SK-N-SH (cell line): ENCODE results near the gene SLC8A1.

Experiments
- CTCF ChIP-seq: fragments of 200-600 bp; sonication (generic); IDR thresholded peaks from 2 replicates; pipeline ENCODE4 v1.6.1; 2017; ENCODE audit warnings: antibody characterized with exemption, mild to moderate bottlenecking, moderate library complexity
- IRF3 ChIP-seq: fragments of 150-350 bp; IDR thresholded peaks from 2 replicates; pipeline ENCODE4 v1.6.1; 2016; ENCODE audit warnings: mild to moderate bottlenecking, low read depth, low read length
- MAX ChIP-seq: IDR thresholded peaks from 2 replicates; pipeline ENCODE4 v1.4.0; 2012; ENCODE audit warnings: low read depth
- RCOR1 ChIP-seq: fragments of 150-350 bp; IDR thresholded peaks from 2 replicates; pipeline ENCODE4 v1.6.1; 2017; ENCODE audit warnings: antibody characterized with exemption, low read length

GRCh38 chr2:40225670-40226210 lies 226.2 kb downstream of the SLC8A1 start:
- TF ChIP-seq MAX (no peak), IRF3 (no peak), CTCF (no peak), RCOR1 (no peak)
